Activated T-helper 1 cell treated with anti-CD3 and anti-CD28 coated beads, Interleukin-12 subunit alpha, Interleukin-12 subunit beta, Interleukin-2, Interleukin-4 antibody, amounts not matched to agents 30 ng/mL and 10 ng/mL and 1 ng/mL, durations not matched to agents 14 hours and 24 hours and 36 hours (primary cell): ENCODE data around the gene MYF6. TPM values are rescaled to one million over a fixed set of nuclear protein-coding genes. Genes with fewer than 3 reads are reported as not detected.
"Not testable (repeated sequence)": the region's sequence is repeated elsewhere in the genome, so short reads cannot be mapped to it uniquely, and the experiment has no call there.

Experiments
- DNase-seq: peaks from one replicate; pipeline ENCODE4 v3.0.0; 2021; ENCODE audit warnings: low spot score
- H3K27ac Mint-ChIP-seq: one replicate; pipeline ENCODE4 v1.8.0; 2021; ENCODE audit warnings: mild to moderate bottlenecking, mixed read lengths
- H3K27me3 Mint-ChIP-seq: one replicate; pipeline ENCODE4 v1.8.0; 2022; ENCODE audit warnings: mild to moderate bottlenecking, moderate library complexity, mixed read lengths; ENCODE audit not compliant: insufficient read depth
- H3K36me3 Mint-ChIP-seq: one replicate; pipeline ENCODE4 v1.8.0; 2021; ENCODE audit warnings: low read depth, mixed read lengths
- H3K4me1 Mint-ChIP-seq: one replicate; pipeline ENCODE4 v1.8.0; 2021; ENCODE audit warnings: low read depth, mixed read lengths
- H3K4me3 Mint-ChIP-seq: one replicate; pipeline ENCODE4 v1.8.0; 2021; ENCODE audit warnings: mild to moderate bottlenecking, moderate library complexity, mixed read lengths
- H3K9me3 Mint-ChIP-seq: one replicate; pipeline ENCODE4 v1.8.0; 2021; ENCODE audit warnings: mixed read lengths
- intact Hi-C: fragments of 100-400 bp; cut with micrococcal nuclease; formaldehyde crosslinking; loops from one replicate; pipeline ENCODE4 v1.15.1; 2024
- total RNA-seq: library from RNA; stranded (reverse); gene quantifications from 2 replicates; pipeline ENCODE4 v1.2.3, GENCODE V29; 2022

Gene MYF6
- not detected in 2 replicates for total RNA-seq

- no peak within 1 kb of the TSS for H3K4me3 Mint-ChIP-seq
- peaks cover 6% of the 10 kb centered on the region for H3K4me1 Mint-ChIP-seq
- DNase-seq, result no peak
- H3K27ac Mint-ChIP-seq, result no peak within 1 kb of the TSS
- H3K27me3 Mint-ChIP-seq, result peaks cover 34% of the 10 kb centered on the region
- H3K9me3 Mint-ChIP-seq, result no peaks in the 10 kb centered on the region
- intact Hi-C loops, result no loop called here
- H3K36me3 Mint-ChIP-seq, result no peaks in the 10 kb centered on the region
Observed at GRCh38 chr12:80707126-80707829, at the start of gene MYF6. Gene MYF6 (plus strand): TSS chr12:80707634. CDS start chr12:80707720, 86 bp downstream.

- Mint-ChIP-seq H3K9me3 (no peaks in the 10 kb centered on the region), H3K27ac (no peak overlapping the region), H3K27me3 (no peaks in the 10 kb centered on the region), H3K36me3 (no peaks in the 10 kb centered on the region), H3K4me3 (no peak overlapping the region), H3K4me1 (no peaks in the 10 kb centered on the region)
- intact Hi-C loops, result no loop called here
- no peak for DNase-seq
Observed at GRCh38 chr12:80659512-80660063, 47.8 kb upstream of the MYF6 start.

GRCh38 chr12:80662586-80662985, 44.8 kb upstream of the MYF6 start:
- Mint-ChIP-seq H3K27me3 (no peaks in the 10 kb centered on the region), H3K9me3 (no peaks in the 10 kb centered on the region), H3K27ac (no peak overlapping the region), H3K36me3 (no peaks in the 10 kb centered on the region), H3K4me1 (no peaks in the 10 kb centered on the region), H3K4me3 (no peak overlapping the region)
- no peak for DNase-seq
- intact Hi-C loops, result no loop called here

GRCh38 chr12:80670214-80670613, 37.2 kb upstream of the MYF6 start:
- H3K36me3 Mint-ChIP-seq, result no peaks in the 10 kb centered on the region
- intact Hi-C loops, result no loop called here

GRCh38 chr12:80676042-80676636, 31.3 kb upstream of the MYF6 start:
- DNase-seq, intact Hi-C loops, H3K4me1 Mint-ChIP-seq, H3K4me3 Mint-ChIP-seq, H3K27me3 Mint-ChIP-seq, H3K27ac Mint-ChIP-seq, H3K36me3 Mint-ChIP-seq, H3K9me3 Mint-ChIP-seq: not testable (repeated sequence)

More at GRCh38 chr12:80670214-80670613, 37.2 kb upstream of the MYF6 start:
- no peaks in the 10 kb centered on the region for H3K4me1 Mint-ChIP-seq
- no peak overlapping the region for H3K27ac Mint-ChIP-seq
- no peaks in the 10 kb centered on the region for H3K27me3 Mint-ChIP-seq
- no peak overlapping the region for H3K4me3 Mint-ChIP-seq
- no peak for DNase-seq
- H3K9me3 Mint-ChIP-seq, result no peaks in the 10 kb centered on the region

- no peak overlapping the region for H3K4me3 Mint-ChIP-seq
- intact Hi-C loops, result no loop called here
- H3K36me3 Mint-ChIP-seq, result no peaks in the 10 kb centered on the region
- H3K27ac Mint-ChIP-seq, result no peak overlapping the region
- H3K4me1 Mint-ChIP-seq, result no peaks in the 10 kb centered on the region
- H3K9me3 Mint-ChIP-seq, result no peaks in the 10 kb centered on the region
- no peak for DNase-seq
- H3K27me3 Mint-ChIP-seq, result no peaks in the 10 kb centered on the region
Observed at GRCh38 chr12:80676856-80677255, 30.6 kb upstream of the MYF6 start.

GRCh38 chr12:80677994-80678393, 29.4 kb upstream of the MYF6 start:
- intact Hi-C loops, result no loop called here
- Mint-ChIP-seq H3K27me3 (no peaks in the 10 kb centered on the region), H3K9me3 (no peaks in the 10 kb centered on the region), H3K4me3 (no peak overlapping the region), H3K4me1 (no peaks in the 10 kb centered on the region), H3K27ac (no peak overlapping the region), H3K36me3 (no peaks in the 10 kb centered on the region)
- no peak for DNase-seq

GRCh38 chr12:80679346-80680131, 27.9 kb upstream of the MYF6 start:
- intact Hi-C loops, result no loop called here
- H3K36me3 Mint-ChIP-seq, result no peaks in the 10 kb centered on the region
- H3K4me1 Mint-ChIP-seq, result no peaks in the 10 kb centered on the region

GRCh38 chr12:80681287-80681686, 26.1 kb upstream of the MYF6 start:
- Mint-ChIP-seq H3K4me1 (no peaks in the 10 kb centered on the region), H3K4me3 (no peak overlapping the region), H3K27ac (no peak overlapping the region), H3K27me3 (no peaks in the 10 kb centered on the region), H3K36me3 (no peaks in the 10 kb centered on the region), H3K9me3 (no peaks in the 10 kb centered on the region)
- intact Hi-C loops, result no loop called here
- no peak for DNase-seq

More at GRCh38 chr12:80679346-80680131, 27.9 kb upstream of the MYF6 start:
- no peak for DNase-seq
- no peaks in the 10 kb centered on the region for H3K27me3 Mint-ChIP-seq
- H3K4me3 Mint-ChIP-seq, result no peak overlapping the region
- H3K9me3 Mint-ChIP-seq, result no peaks in the 10 kb centered on the region
- no peak overlapping the region for H3K27ac Mint-ChIP-seq

- no peak for DNase-seq
- Mint-ChIP-seq H3K9me3 (no peaks in the 10 kb centered on the region), H3K36me3 (no peaks in the 10 kb centered on the region), H3K4me3 (no peak overlapping the region), H3K4me1 (no peaks in the 10 kb centered on the region), H3K27me3 (no peaks in the 10 kb centered on the region), H3K27ac (no peak overlapping the region)
- intact Hi-C loops, result no loop called here
Observed at GRCh38 chr12:80681786-80682185, 25.6 kb upstream of the MYF6 start.

GRCh38 chr12:80684077-80684495, 23.3 kb upstream of the MYF6 start:
- intact Hi-C loops, result no loop called here
- no peaks in the 10 kb centered on the region for H3K27me3 Mint-ChIP-seq
- H3K27ac Mint-ChIP-seq, result no peak overlapping the region
- no peaks in the 10 kb centered on the region for H3K4me1 Mint-ChIP-seq
- H3K36me3 Mint-ChIP-seq, result no peaks in the 10 kb centered on the region
- no peaks in the 10 kb centered on the region for H3K9me3 Mint-ChIP-seq
- no peak overlapping the region for H3K4me3 Mint-ChIP-seq
- DNase-seq, result no peak

GRCh38 chr12:80690090-80690489, 17.3 kb upstream of the MYF6 start:
- intact Hi-C loops, result no loop called here
- no peak for DNase-seq
- H3K36me3 Mint-ChIP-seq, result no peaks in the 10 kb centered on the region
- H3K27me3 Mint-ChIP-seq, result no peaks in the 10 kb centered on the region
- no peak overlapping the region for H3K4me3 Mint-ChIP-seq
- no peaks in the 10 kb centered on the region for H3K4me1 Mint-ChIP-seq
- H3K9me3 Mint-ChIP-seq, result no peaks in the 10 kb centered on the region
- no peak overlapping the region for H3K27ac Mint-ChIP-seq

- no peak for DNase-seq
- Mint-ChIP-seq H3K4me3 (no peak overlapping the region), H3K27ac (no peak overlapping the region), H3K4me1 (no peaks in the 10 kb centered on the region), H3K9me3 (no peaks in the 10 kb centered on the region), H3K36me3 (no peaks in the 10 kb centered on the region), H3K27me3 (no peaks in the 10 kb centered on the region)
- intact Hi-C loops, result no loop called here
Observed at GRCh38 chr12:80690513-80690912, 16.9 kb upstream of the MYF6 start.
